Osteoblast (primary cell): ENCODE data around the gene S100A3. TPM values are rescaled to one million over a fixed set of nuclear protein-coding genes. Genes with fewer than 3 reads are reported as not detected.
"Not testable (repeated sequence)": the region's sequence is repeated elsewhere in the genome, so short reads cannot be mapped to it uniquely, and the experiment has no call there.

Experiments used
- DNase-seq: peaks from one replicate; pipeline ENCODE4 v3.0.0; 2011; ENCODE audit warnings: low spot score, mixed read lengths; ENCODE audit not compliant: insufficient read length; ENCODE audit errors: missing footprints
- H2AFZ ChIP-seq: 2 replicates; pipeline ENCODE4 v1.6.0; 2011; ENCODE audit warnings: mild to moderate bottlenecking, low read length
- H3K27ac ChIP-seq: 2 replicates; pipeline ENCODE4 v1.5.1; 2011; ENCODE audit warnings: mild to moderate bottlenecking, low read depth, low read length, moderate library complexity
- H3K27me3 ChIP-seq: 2 replicates; pipeline ENCODE4 v1.6.0; 2012; ENCODE audit warnings: mild to moderate bottlenecking, control low read depth, inconsistent platforms, low read length, moderate library complexity; ENCODE audit not compliant: insufficient read depth
- H3K36me3 ChIP-seq: 2 replicates; pipeline ENCODE4 v1.5.1; 2011; ENCODE audit warnings: mild to moderate bottlenecking, low read length, control low read depth, moderate library complexity; ENCODE audit not compliant: insufficient read depth
- H3K4me1 ChIP-seq: 2 replicates; pipeline ENCODE4 v1.5.1; 2011; ENCODE audit warnings: mild to moderate bottlenecking, low read length, control low read depth, moderate library complexity; ENCODE audit not compliant: insufficient read depth
- H3K4me2 ChIP-seq: 2 replicates; pipeline ENCODE4 v1.6.0; 2011; ENCODE audit warnings: mild to moderate bottlenecking, low read length; ENCODE audit not compliant: insufficient read depth
- H3K4me3 ChIP-seq: fragments of 200-600 bp; sonication (generic); 3 replicates; pipeline ENCODE4 v1.5.1; 2012; ENCODE audit warnings: mild to moderate bottlenecking, low read length, inconsistent platforms; ENCODE audit not compliant: insufficient read depth
- H3K79me2 ChIP-seq: 2 replicates; pipeline ENCODE4 v1.6.0; 2012; ENCODE audit warnings: mild to moderate bottlenecking, low read length, control low read depth, inconsistent platforms; ENCODE audit not compliant: insufficient read depth
- H3K9me3 ChIP-seq: 2 replicates; pipeline ENCODE4 v1.5.1; 2011; ENCODE audit warnings: low read depth, low read length, control low read depth
- H4K20me1 ChIP-seq: 2 replicates; pipeline ENCODE4 v1.6.0; 2012; ENCODE audit warnings: mild to moderate bottlenecking, low read length, control low read depth; ENCODE audit not compliant: insufficient read depth
- CTCF ChIP-seq: IDR thresholded peaks from 2 replicates; pipeline ENCODE4 v1.5.1; 2011; ENCODE audit warnings: mild to moderate bottlenecking, low read depth, low read length, moderate library complexity; ENCODE audit errors: extremely low read depth
- total RNA-seq: library from RNA; depleted of rRNA; stranded (reverse); fragments of >200 nt; gene quantifications from 2 replicates; pipeline ENCODE4 v1.2.3, GENCODE V29; 2012

Gene S100A3
- total RNA-seq, 1 donor, result 7.6 TPM

- H3K4me3 ChIP-seq, result no peak overlapping the region
- H3K9me3 ChIP-seq, result no peaks in the 10 kb centered on the region
- H3K4me2 ChIP-seq, result no peak overlapping the region
- no peak for TF ChIP-seq CTCF
- H3K79me2 ChIP-seq, result no peaks in the 10 kb centered on the region
- H3K27ac ChIP-seq, result no peak overlapping the region
- no peaks in the 10 kb centered on the region for H4K20me1 ChIP-seq
- H3K36me3 ChIP-seq, result no peaks in the 10 kb centered on the region
- peaks cover 34% of the 10 kb centered on the region for H3K4me1 ChIP-seq
- no peak for DNase-seq
- no peaks in the 10 kb centered on the region for H3K27me3 ChIP-seq
- H2AFZ ChIP-seq, result no peak overlapping the region
Observed at GRCh38 chr1:153563483-153563901, 14.4 kb upstream of the S100A3 start.

DNA sequence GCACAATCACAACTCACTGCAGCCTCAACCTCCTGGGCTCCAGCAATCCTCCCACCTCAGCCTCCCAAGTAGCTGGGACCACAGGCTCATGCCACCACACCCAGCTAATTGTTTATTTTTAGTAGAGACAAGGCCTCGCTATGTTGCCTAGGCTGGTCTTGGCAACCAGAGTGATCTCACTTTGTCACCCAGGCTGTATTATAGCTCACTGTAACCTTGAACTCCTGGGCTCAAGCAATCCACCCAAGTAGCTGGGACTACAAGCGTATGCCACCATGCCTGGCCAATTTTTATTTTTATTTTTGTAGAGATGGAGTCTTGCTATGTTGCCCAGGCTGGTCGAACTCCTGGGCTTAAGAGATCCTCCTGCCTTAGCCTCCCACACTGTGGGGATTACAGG, 13.0 kb upstream of the S100A3 start:
- DNase-seq, H3K4me2 ChIP-seq, H3K79me2 ChIP-seq, H3K9me3 ChIP-seq, H3K4me3 ChIP-seq, H2AFZ ChIP-seq, H3K36me3 ChIP-seq, H4K20me1 ChIP-seq, H3K27ac ChIP-seq, H3K27me3 ChIP-seq: not testable (repeated sequence)
- peaks cover 19% of the 10 kb centered on the region for H3K4me1 ChIP-seq

GRCh38 chr1:153561466-153561985, 12.5 kb upstream of the S100A3 start:
- Histone ChIP-seq H3K36me3 (no peaks in the 10 kb centered on the region), H3K4me3 (no peak overlapping the region), H4K20me1 (no peaks in the 10 kb centered on the region), H3K4me1 (peaks cover 14% of the 10 kb centered on the region), H3K79me2 (no peaks in the 10 kb centered on the region), H2AFZ (no peak overlapping the region), H3K27me3 (no peaks in the 10 kb centered on the region), H3K27ac (no peak overlapping the region), H3K9me3 (no peaks in the 10 kb centered on the region), H3K4me2 (no peak overlapping the region)
- no peak for TF ChIP-seq CTCF
- DNase-seq, result no peak

DNA sequence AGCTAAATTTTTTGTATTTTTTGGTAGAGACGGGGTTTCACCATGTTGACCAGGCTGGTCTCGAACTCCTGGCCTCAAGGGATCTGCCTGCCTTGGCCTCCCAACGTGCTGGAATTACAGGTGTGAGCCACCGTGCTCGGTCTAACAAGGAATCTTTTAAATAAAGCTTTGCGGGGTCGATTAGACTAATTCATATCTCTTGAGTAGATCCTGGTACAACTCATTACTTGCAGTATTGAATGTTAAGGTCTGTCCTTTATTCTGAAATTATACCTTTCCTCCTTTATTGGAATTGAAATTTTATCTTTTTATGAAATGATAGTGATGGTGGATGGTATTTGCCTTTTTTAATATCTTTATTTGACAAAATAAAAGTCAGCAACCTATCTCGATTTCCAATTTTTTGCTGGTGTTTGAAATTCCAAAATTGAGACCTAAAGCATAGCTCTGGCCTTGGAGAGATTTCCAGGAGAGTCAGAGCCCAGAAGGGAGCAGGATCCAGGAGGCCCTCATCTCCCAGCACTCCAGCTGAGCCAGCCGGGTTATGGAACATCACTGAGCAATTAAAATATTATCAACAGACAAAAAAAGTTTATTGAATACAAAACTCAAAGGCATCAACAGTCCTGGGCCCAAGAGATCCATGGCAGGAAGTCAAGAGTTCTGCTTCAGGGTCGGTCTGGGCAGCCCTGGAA, 11.9 kb upstream of the S100A3 start:
- Histone ChIP-seq H3K36me3 (no peaks in the 10 kb centered on the region), H3K9me3 (no peaks in the 10 kb centered on the region), H3K4me2 (no peak overlapping the region), H3K27ac (no peak overlapping the region), H4K20me1 (no peaks in the 10 kb centered on the region), H3K79me2 (no peaks in the 10 kb centered on the region), H2AFZ (no peak overlapping the region), H3K4me3 (no peak overlapping the region), H3K4me1 (peaks cover 8% of the 10 kb centered on the region), H3K27me3 (no peaks in the 10 kb centered on the region)
- no peak for TF ChIP-seq CTCF
- DNase-seq, result no peak
